OCI-LY3 (cell line): ENCODE measurements around the gene GRIK1.

Experiments used
- EZH2phosphoT487 ChIP-seq: fragments of 200-600 bp; shearing (Covaris generic); IDR thresholded peaks from 2 replicates; pipeline ENCODE4 v1.6.1; 2018; ENCODE audit warnings: antibody characterized with exemption, mixed run types, low read depth
- TF ChIP-seq, protein P1 (sequence below): fragments of 200-600, 300-600 bp; sonication (generic); IDR thresholded peaks from 2 replicates; pipeline ENCODE4 v1.5.1; 2014; ENCODE audit warnings: antibody characterized with exemption, low read length, low read depth

DNA sequence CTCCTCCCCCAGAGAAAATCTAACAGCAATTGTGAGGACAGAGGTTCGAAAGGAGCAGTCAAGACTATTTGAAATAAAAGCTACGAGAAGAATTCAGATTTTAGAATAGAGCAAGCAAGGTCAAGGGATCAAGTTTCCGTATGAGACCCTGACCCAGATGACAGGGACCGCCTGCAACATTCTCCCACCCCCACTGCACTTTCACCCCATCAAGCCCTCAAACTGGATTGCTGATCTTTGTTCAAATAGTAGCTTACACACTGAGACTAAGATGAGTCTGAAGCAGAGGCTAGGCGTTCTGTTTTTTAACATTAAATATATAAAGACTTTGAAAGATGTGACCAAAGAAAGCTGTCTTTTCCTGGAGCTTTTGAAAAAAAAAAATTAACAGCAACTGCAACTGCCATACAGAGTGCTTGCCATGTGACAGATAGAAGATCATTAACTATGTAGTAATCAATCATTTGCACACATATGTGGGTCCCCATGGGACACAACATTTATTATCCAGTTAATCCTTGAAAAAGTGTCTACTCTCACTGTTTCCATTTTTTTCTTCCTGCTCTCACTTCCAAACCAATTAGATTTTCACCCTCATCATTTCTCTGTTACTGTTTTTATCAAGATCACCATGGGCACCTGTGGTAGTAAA lies 120.0 kb downstream of the GRIK1 start:
- TF ChIP-seq, protein P1, sequence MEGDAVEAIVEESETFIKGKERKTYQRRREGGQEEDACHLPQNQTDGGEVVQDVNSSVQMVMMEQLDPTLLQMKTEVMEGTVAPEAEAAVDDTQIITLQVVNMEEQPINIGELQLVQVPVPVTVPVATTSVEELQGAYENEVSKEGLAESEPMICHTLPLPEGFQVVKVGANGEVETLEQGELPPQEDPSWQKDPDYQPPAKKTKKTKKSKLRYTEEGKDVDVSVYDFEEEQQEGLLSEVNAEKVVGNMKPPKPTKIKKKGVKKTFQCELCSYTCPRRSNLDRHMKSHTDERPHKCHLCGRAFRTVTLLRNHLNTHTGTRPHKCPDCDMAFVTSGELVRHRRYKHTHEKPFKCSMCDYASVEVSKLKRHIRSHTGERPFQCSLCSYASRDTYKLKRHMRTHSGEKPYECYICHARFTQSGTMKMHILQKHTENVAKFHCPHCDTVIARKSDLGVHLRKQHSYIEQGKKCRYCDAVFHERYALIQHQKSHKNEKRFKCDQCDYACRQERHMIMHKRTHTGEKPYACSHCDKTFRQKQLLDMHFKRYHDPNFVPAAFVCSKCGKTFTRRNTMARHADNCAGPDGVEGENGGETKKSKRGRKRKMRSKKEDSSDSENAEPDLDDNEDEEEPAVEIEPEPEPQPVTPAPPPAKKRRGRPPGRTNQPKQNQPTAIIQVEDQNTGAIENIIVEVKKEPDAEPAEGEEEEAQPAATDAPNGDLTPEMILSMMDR, result no peak
- TF ChIP-seq EZH2phosphoT487, result no peak
